T follicular helper cell (primary cell): ENCODE data around the gene CCDC92.

Source experiments
- DNase-seq: peaks from one replicate; pipeline ENCODE4 v3.0.0-alpha.2; 2020; ENCODE audit warnings: low read depth

CCDC92 gene

GRCh38 chr12:124002021-124002644 is 29.5 kb upstream of the CCDC92 start:
- no peak for DNase-seq

GRCh38 chr12:124001343-124001742 is 28.7 kb upstream of the CCDC92 start:
- no peak for DNase-seq

- no peak for DNase-seq
Observed at GRCh38 chr12:124000111-124000510, 27.5 kb upstream of the CCDC92 start.

- DNase-seq = no peak
Observed at GRCh38 chr12:123998991-123999359, 26.3 kb upstream of the CCDC92 start.

GRCh38 chr12:123998344-123998990 is 25.8 kb upstream of the CCDC92 start:
- no peak for DNase-seq

GRCh38 chr12:123997908-123998307 is 25.3 kb upstream of the CCDC92 start:
- DNase-seq = no peak

- DNase-seq = no peak
Observed at GRCh38 chr12:123997033-123997822, 24.6 kb upstream of the CCDC92 start.

- DNase-seq = no peak
Observed at GRCh38 chr12:123996581-123996980, 23.9 kb upstream of the CCDC92 start.

- DNase-seq = no peak
Observed at GRCh38 chr12:123995023-123995748, 22.6 kb upstream of the CCDC92 start.

- DNase-seq = no peak
Observed at GRCh38 chr12:123992118-123992825, 19.6 kb upstream of the CCDC92 start.

- no peak for DNase-seq
Observed at GRCh38 chr12:123991372-123991951, 18.8 kb upstream of the CCDC92 start.

GRCh38 chr12:123990511-123990910 is 17.9 kb upstream of the CCDC92 start:
- no peak for DNase-seq

GRCh38 chr12:123989753-123990152 is 17.1 kb upstream of the CCDC92 start:
- DNase-seq = no peak

GRCh38 chr12:123989168-123989567 is 16.5 kb upstream of the CCDC92 start:
- DNase-seq = no peak

- DNase-seq = no peak
Observed at GRCh38 chr12:123987022-123987421, 14.4 kb upstream of the CCDC92 start.

- no peak for DNase-seq
Observed at GRCh38 chr12:123986374-123986965, 13.8 kb upstream of the CCDC92 start.

GRCh38 chr12:123984903-123985302 is 12.3 kb upstream of the CCDC92 start:
- no peak for DNase-seq

- DNase-seq = peak; percentile 31
Observed at GRCh38 chr12:123983822-123984485, 11.3 kb upstream of the CCDC92 start.

- no peak for DNase-seq
Observed at GRCh38 chr12:123982269-123982668, 9.6 kb upstream of the CCDC92 start.

- DNase-seq = no peak
Observed at GRCh38 chr12:123979566-123979965, 6.9 kb upstream of the CCDC92 start.
